Stimulated activated effector memory CD8-positive, alpha-beta T cell treated with anti-CD3 and anti-CD28 coated beads, Interleukin-12 subunit alpha, Interleukin-12 subunit beta, amount 100 ng/mL, for 72 hours (primary cell): Measurements from ENCODE around the gene ZNF865.

Experiments
- ATAC-seq: fragments of 150-1000 bp; cut with Tn5 transposase; 2 replicates; pipeline ENCODE4 v1.10.0; 2021
- DNase-seq, 2 donors: peaks; one replicate each; pipeline ENCODE4 v3.0.0; 2021 to 2022; ENCODE audit warnings: low spot score in 2 of 2
- H3K27ac Mint-ChIP-seq: one replicate; pipeline ENCODE4 v1.8.0; 2022; ENCODE audit warnings: mild to moderate bottlenecking, mixed read lengths
- H3K36me3 Mint-ChIP-seq: one replicate; pipeline ENCODE4 v1.8.0; 2022; ENCODE audit warnings: mild to moderate bottlenecking, mixed read lengths
- H3K4me1 Mint-ChIP-seq: one replicate; pipeline ENCODE4 v1.8.0; 2022; ENCODE audit warnings: mixed read lengths
- H3K4me3 Mint-ChIP-seq: one replicate; pipeline ENCODE4 v1.8.0; 2022; ENCODE audit warnings: mild to moderate bottlenecking, mixed read lengths
- H3K9me3 Mint-ChIP-seq: one replicate; pipeline ENCODE4 v1.8.0; 2022; ENCODE audit warnings: mixed read lengths

Gene ZNF865

GRCh38 chr19:55650126-55650557, 44.7 kb downstream of the ZNF865 start:
- H3K4me3 Mint-ChIP-seq = peak overlapping the region; percentile 75
- DNase-seq (no peak), ATAC-seq (no peak)
- H3K36me3 Mint-ChIP-seq = peaks cover 57% of the 10 kb centered on the region
- no peaks in the 10 kb centered on the region for H3K9me3 Mint-ChIP-seq
- peak overlapping the region; percentile 88 for H3K27ac Mint-ChIP-seq
- peaks cover 40% of the 10 kb centered on the region for H3K4me1 Mint-ChIP-seq

DNA sequence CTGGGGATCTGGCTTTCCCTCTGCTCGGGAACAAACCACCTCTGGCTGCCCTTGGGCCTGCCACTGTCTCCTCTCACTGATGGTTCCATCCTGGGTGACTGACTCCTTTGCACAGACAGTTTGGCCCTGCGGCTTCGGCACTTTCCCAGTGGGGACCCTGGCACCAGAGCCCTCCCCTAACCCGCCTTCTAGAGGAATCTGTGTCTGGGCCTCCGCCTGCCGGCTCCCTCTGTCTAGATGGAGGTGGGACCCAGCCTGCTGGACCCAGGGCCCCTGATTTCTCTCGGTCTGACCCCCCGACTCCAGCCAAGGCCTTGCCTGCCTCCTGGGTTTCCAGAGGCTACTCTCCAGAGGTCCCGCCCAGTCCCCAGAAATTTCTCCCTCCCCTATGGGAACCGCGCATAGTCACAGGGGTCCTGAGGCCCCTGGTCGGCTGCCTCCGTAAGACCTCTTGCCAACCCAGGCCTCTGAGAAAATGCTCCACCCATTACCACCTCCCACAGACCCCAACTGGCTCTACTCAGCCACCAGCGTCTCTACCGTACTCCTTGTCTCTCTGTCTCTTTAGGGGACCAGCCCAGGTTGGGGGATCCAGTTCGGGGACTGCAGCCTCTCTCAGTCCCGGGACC, 45.3 kb downstream of the ZNF865 start:
- H3K4me3 Mint-ChIP-seq = peak overlapping the region; percentile 75
- ATAC-seq = no peak

DNA sequence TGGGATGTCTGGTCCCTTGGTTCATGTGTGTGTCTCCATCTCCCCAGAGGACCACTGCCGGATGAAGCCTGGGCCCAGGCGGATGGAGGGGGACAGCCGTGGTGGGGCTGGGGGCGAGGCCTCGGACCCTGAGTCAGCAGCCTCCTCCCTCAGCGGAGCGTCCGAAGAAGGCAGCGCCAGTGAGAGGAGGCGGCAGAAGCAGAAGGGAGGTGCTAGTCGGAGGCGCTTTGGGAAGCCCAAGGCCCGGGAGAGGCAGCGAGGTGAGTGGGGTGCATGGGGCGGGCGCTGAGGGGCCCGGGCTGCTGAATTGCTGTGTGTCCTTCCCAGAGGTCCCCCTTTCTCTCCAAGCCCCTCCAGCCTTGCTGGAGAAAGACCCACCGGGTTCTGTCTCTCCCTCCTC, 45.8 kb downstream of the ZNF865 start:
- ATAC-seq (no peak), DNase-seq (no peak)
- H3K9me3 Mint-ChIP-seq = no peaks in the 10 kb centered on the region
- peak overlapping the region; percentile 75 for H3K4me3 Mint-ChIP-seq
- H3K27ac Mint-ChIP-seq = no peak overlapping the region
- peaks cover 47% of the 10 kb centered on the region for H3K4me1 Mint-ChIP-seq
- peaks cover 57% of the 10 kb centered on the region for H3K36me3 Mint-ChIP-seq

More for the DNA sequence above, 45.3 kb downstream of the ZNF865 start:
- no peak for DNase-seq
- Mint-ChIP-seq H3K4me1 (peaks cover 42% of the 10 kb centered on the region), H3K36me3 (peaks cover 57% of the 10 kb centered on the region), H3K9me3 (no peaks in the 10 kb centered on the region), H3K27ac (peak overlapping the region; percentile 88)

DNA sequence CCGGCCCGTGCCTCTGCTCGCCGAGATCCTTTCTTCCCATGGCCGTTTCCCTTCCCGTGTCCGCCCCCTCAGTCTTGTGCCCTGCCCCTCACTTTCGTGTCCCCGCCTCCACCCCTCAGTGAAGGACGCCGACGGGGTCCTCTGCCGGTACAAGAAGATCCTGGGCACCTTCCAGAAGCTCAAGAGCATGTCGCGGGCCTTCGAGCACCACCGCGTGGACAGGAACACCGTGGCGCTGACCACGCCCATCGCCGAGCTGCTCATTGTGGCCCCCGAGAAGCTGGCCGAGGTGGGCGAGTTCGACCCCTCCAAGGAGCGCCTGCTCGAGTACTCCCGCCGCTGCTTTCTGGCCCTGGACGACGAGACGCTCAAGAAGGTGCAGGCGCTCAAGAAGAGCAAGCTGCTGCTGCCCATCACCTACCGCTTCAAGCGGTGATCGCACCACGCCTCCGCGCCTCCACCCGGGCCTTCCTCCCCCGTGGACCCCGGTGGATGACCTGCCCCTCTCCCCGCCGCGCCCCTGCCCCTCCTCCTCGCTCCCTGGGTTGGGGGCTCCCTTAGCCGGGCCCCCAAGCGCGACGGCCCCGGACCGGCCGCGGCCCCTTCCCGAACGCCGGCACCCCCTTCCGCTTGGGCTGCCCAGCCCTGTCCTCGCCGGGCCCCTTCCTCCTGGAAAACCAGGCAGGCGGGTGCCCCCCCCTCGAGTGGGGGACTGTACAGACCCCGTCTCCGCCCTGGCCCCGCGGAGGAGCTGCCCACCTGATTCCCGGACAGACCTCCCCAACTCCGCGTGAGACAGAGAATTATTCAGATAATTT, 47.1 kb downstream of the ZNF865 start:
- Mint-ChIP-seq H3K27ac (no peak overlapping the region), H3K36me3 (peaks cover 57% of the 10 kb centered on the region), H3K4me3 (peak overlapping the region; percentile 90), H3K4me1 (peaks cover 52% of the 10 kb centered on the region), H3K9me3 (no peaks in the 10 kb centered on the region)
- DNase-seq (no peak), ATAC-seq (no peak)

DNA sequence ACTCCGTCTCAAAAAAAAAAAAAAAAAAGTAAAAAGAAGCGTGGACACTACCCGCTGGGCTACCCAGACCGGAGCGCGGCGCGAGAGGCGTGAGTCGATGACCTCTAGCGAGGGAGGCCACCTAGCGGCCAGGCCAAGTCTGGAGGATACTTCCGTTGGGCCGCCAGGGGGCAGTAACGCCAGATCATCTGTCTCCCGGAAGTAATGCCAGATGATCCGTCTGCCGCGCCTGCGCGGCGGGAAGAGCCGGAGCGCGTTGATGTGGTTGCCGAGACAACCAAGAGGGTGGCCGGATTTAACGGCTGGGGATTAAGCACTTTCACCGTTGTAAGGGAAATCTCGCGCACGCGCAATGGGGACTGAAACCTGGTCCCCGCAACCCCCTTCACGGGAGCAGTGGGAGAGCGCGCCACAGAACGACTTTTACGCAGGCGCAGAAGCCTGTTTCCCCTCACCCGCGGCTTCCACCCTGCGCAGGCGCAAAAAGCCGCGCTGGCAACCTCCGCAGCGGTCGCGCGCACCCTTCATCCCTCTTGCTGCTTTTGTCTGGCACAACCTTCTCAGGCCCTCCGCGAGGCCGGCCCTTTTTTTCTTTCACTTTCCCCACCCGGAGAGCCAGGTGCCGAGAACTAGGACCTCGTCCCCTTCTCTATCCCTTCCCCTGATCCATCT, 48.3 kb downstream of the ZNF865 start:
- H3K9me3 Mint-ChIP-seq = no peaks in the 10 kb centered on the region
- H3K27ac Mint-ChIP-seq = peak overlapping the region; percentile 100
- peaks cover 61% of the 10 kb centered on the region for H3K36me3 Mint-ChIP-seq
- peak overlapping the region; percentile 90 for H3K4me3 Mint-ChIP-seq
- peak; percentile 97 to 100 for DNase-seq
- H3K4me1 Mint-ChIP-seq = peaks cover 54% of the 10 kb centered on the region
- ATAC-seq = peak; percentile 62

- Mint-ChIP-seq H3K36me3 (peaks cover 66% of the 10 kb centered on the region), H3K4me3 (peak overlapping the region; percentile 90), H3K27ac (peak overlapping the region; percentile 100), H3K9me3 (no peaks in the 10 kb centered on the region), H3K4me1 (peaks cover 55% of the 10 kb centered on the region)
- peak; percentile 98 to 100 for DNase-seq
- peak; percentile 81 for ATAC-seq
These were observed 48.9 kb downstream of the ZNF865 start for GRCh38 chr19:55654323-55654867.

- Mint-ChIP-seq H3K27ac (peak within 1 kb of the TSS; percentile 100), H3K9me3 (no peaks in the 10 kb centered on the region), H3K4me3 (peak within 1 kb of the TSS; percentile 90), H3K4me1 (peaks cover 55% of the 10 kb centered on the region), H3K36me3 (peaks cover 72% of the 10 kb centered on the region)
- ATAC-seq (peak; percentile 68), DNase-seq (peak; percentile 96 to 97)
These were observed 49.6 kb downstream of the ZNF865 start, which contains the start of gene U2AF2 for GRCh38 chr19:55654868-55655647. TSS of gene U2AF2 (plus strand) at chr19:55655035. CDS start at chr19:55655105, 70 bp downstream.

- DNase-seq (no peak), ATAC-seq (no peak)
- Mint-ChIP-seq H3K4me3 (peak overlapping the region; percentile 90), H3K4me1 (peaks cover 55% of the 10 kb centered on the region), H3K36me3 (peaks cover 78% of the 10 kb centered on the region), H3K9me3 (no peaks in the 10 kb centered on the region), H3K27ac (peak overlapping the region; percentile 100)
These were observed 50.2 kb downstream of the ZNF865 start for GRCh38 chr19:55655648-55656040.

- Mint-ChIP-seq H3K4me3 (peak overlapping the region; percentile 90), H3K36me3 (peaks cover 87% of the 10 kb centered on the region), H3K27ac (peak overlapping the region; percentile 100), H3K4me1 (peaks cover 54% of the 10 kb centered on the region), H3K9me3 (no peaks in the 10 kb centered on the region)
- ATAC-seq (no peak), DNase-seq (no peak)
These were observed 51.1 kb downstream of the ZNF865 start for GRCh38 chr19:55656552-55656951.

- H3K36me3 Mint-ChIP-seq = peaks cover 87% of the 10 kb centered on the region
- H3K9me3 Mint-ChIP-seq = no peaks in the 10 kb centered on the region
- no peak for DNase-seq
- H3K4me3 Mint-ChIP-seq = peak overlapping the region; percentile 90
- H3K4me1 Mint-ChIP-seq = peaks cover 60% of the 10 kb centered on the region
- no peak for ATAC-seq
- peak overlapping the region; percentile 80 for H3K27ac Mint-ChIP-seq
These were observed 51.7 kb downstream of the ZNF865 start for GRCh38 chr19:55656988-55657747.

DNA sequence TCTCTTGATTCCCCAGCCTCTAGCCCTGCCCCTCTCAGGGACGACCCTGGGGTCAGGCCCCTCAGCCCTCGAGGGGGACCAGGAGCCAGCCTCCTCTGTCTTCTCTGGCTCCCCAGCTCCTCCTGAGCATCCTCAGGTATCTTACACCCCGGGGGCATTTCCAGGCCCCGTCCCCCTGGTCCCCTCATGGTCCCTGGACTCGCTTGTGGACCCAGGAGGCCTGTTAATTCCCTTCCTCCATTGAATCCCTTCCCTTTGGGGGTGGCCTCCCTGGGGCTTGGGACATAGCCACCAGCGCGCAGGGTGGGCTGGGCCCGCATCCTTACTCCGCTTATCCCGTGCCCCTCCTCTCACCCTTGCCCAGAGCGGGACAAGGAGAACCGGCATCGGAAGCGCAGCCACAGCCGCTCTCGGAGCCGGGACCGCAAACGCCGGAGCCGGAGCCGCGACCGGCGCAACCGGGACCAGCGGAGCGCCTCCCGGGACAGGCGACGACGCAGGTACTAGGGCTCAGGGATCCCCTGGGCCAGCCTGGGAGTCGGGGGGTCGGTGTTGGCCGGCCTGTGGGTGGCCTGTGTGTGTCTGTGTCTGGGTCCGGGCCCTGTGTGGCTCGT, 53.5 kb downstream of the ZNF865 start:
- peaks cover 96% of the 10 kb centered on the region for H3K36me3 Mint-ChIP-seq
- ATAC-seq = no peak
- peak overlapping the region; percentile 80 for H3K27ac Mint-ChIP-seq
- peak overlapping the region; percentile 90 for H3K4me3 Mint-ChIP-seq
- no peaks in the 10 kb centered on the region for H3K9me3 Mint-ChIP-seq
- peaks cover 74% of the 10 kb centered on the region for H3K4me1 Mint-ChIP-seq
- DNase-seq = no peak

DNA sequence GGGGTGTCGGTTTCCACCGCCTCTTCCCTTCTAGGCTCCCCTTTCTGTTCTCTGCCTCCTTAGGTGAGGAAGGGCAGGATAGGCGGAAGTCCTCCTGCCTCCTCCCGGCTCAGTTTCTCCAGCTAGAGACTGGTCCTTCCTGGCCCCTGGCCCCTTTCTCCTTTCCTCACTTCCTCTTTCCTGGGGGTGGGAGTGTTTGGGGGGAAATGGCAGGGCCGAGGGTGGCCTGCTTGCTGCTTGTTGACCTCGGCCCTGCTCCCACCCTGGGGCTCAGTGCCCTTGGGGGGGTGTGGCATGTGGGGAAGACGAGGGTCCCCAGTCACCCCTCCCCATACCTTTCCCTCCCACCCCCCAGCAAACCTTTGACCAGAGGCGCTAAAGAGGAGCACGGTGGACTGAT, 54.4 kb downstream of the ZNF865 start:
- Mint-ChIP-seq H3K4me3 (peak overlapping the region; percentile 90), H3K9me3 (no peaks in the 10 kb centered on the region), H3K27ac (peak overlapping the region; percentile 80), H3K36me3 (peaks cover 96% of the 10 kb centered on the region), H3K4me1 (peaks cover 67% of the 10 kb centered on the region)
- no peak for ATAC-seq
- DNase-seq = no peak

DNA sequence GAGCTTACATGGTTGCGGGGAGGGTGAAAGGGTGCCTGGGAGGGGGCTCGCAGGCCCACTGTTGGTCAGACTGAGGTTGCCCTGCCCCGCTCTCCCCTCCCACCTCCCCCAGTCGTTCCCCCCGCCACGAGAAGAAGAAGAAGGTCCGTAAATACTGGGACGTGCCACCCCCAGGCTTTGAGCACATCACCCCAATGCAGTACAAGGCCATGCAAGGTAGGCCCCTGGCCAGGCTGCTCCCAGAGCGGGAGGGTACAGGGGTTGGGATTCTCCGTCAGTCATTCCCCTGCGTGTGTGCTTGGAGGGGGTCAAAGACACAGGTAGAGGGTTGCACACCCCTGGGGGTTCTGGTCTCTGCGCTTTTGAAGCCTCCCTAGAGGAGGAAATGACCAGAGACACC, 55.0 kb downstream of the ZNF865 start:
- H3K4me1 Mint-ChIP-seq = peaks cover 67% of the 10 kb centered on the region
- H3K9me3 Mint-ChIP-seq = no peaks in the 10 kb centered on the region
- ATAC-seq (no peak), DNase-seq (no peak)
- peak overlapping the region; percentile 80 for H3K27ac Mint-ChIP-seq
- H3K4me3 Mint-ChIP-seq = peak overlapping the region; percentile 90
- H3K36me3 Mint-ChIP-seq = peaks cover 96% of the 10 kb centered on the region

DNA sequence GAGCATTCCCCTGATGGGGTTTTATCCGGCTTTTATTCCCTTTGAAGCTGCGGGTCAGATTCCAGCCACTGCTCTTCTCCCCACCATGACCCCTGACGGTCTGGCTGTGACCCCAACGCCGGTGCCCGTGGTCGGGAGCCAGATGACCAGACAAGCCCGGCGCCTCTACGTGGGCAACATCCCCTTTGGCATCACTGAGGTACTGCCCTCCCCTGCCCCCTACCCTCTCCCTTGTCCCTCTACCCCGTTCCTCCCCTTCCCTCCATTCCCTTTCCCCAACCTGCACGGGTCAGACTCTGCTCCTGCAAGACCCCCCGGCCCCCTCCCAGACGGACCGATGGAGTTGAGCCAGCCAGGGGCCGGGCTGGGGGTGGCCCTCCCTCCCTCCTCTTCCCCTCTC, 55.5 kb downstream of the ZNF865 start:
- peaks cover 96% of the 10 kb centered on the region for H3K36me3 Mint-ChIP-seq
- H3K9me3 Mint-ChIP-seq = no peaks in the 10 kb centered on the region
- H3K4me1 Mint-ChIP-seq = peaks cover 65% of the 10 kb centered on the region
- H3K4me3 Mint-ChIP-seq = no peak overlapping the region
- no peak for ATAC-seq
- DNase-seq = no peak
- peak overlapping the region; percentile 80 for H3K27ac Mint-ChIP-seq
